ENCODE measurements around the gene SLCO2A1. TPM values are rescaled to one million over a fixed set of nuclear protein-coding genes. Genes with fewer than 3 reads are reported as not detected.
"Not testable (repeated sequence)": the region's sequence is repeated elsewhere in the genome, so short reads cannot be mapped to it uniquely, and the experiment has no call there.

The SLCO2A1 gene
- total RNA-seq (2014; rRNA removed; shearing (Covaris generic)) = 1.4 and 4.8 TPM in 2 replicates

DNA sequence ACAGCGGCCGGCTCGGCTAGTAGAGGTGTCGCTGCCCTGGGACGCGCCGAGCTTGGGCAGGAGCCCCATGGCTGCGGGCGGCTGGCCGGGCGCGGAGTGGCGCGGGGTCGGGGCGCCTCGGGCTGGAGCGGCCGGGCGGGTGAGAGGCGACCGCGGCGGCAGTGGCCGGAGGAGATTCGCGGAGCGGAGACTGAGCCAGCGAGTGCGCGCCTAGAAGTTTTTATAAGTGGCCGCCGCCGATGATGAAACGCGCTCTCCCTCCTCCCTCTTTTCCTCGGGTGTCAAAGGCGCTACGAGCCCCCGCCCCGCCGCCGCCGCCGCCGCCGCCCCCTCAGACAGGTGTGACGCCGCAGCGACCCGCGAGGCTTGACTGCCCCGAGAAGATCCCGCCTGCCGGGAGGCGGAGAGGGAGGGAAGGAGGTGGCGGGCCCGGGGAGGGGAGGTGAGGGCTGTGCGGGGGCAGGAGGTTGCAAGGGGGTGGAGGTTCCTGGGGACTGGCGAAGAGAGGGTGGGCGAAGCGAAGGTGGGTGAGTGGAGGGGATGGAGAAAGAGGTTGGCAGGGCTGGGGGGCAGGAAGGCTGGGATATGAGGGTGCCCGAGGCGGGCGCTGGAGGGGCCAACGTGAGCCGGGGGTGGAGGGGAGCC is at the start of gene SLCO2A1:
Gene SLCO2A1 (minus strand): TSS at position 192 of the 645 bp plus-strand sequence. CDS start 123 bp downstream, at position 69.
- peak; percentile 66 for DNase-seq (ENCODE audit: low read depth)

DNA sequence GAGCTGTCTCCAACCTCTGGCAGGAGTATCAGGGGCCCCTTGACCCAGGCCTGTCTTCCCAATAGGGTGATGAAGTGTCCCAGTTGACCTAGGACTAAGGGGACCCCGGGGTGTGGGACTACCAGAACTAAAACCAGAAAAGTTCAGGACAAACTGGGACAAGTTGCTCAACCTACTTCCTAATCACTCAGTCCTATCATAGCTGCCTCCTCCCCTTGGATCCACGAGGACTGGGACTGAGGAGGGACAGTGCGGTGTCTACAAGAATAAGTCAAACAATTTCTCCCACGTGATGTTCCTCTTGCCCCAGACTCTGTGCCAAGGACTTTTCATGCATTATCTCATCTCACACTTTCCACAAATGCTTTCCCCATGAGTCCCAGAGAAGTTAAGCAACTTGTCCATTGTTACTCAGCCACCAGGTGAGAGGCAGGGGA is 49.4 kb upstream of the SLCO2A1 start:
- no peak for DNase-seq (ENCODE audit: low read depth)

GRCh38 chr3:134078169-134078831 is 48.6 kb upstream of the SLCO2A1 start:
- DNase-seq (ENCODE audit: low read depth) = no peak

- DNase-seq (ENCODE audit: low read depth) = no peak
Measured at GRCh38 chr3:134077649-134078161, 48.0 kb upstream of the SLCO2A1 start.

DNA sequence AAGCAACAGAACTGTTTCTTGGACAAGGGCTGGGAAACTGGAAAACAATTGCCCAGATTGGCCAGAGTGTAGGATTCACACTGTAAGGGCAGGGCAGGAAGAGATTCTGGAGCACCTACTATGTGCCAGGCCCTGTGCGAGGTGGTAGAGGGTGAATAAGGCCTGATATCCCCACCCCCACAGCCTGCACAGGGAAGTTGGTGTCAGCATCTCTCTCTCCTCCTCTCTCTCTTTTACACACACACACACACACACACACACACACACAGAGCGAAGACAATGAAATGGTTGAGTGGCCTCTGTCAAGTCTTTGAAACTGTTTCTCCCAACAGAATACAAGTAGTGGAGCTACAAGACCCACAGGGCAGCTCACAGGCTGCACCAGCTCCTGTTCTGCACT is 47.1 kb upstream of the SLCO2A1 start:
- DNase-seq (ENCODE audit: low read depth) = no peak

DNA sequence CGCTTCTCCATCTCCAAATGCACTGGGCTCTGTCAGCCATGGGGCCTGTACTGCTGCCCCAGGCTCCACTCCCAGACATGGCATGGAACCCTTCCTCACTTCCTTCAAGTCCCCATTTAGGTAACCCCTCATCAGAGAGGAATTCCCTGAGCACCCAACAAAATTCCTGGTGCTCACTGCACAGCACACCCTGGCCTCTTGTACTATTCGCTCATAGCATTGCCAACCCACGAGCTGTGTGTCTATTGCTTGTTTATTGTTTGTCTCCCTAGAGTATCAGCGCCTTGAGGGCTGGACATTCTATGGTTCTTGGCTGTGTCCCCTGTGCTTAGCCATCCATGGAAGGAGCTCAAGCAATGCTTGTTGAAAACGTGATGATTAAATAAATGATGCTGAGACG is 46.1 kb upstream of the SLCO2A1 start:
- DNase-seq (ENCODE audit: low read depth) = no peak

DNA sequence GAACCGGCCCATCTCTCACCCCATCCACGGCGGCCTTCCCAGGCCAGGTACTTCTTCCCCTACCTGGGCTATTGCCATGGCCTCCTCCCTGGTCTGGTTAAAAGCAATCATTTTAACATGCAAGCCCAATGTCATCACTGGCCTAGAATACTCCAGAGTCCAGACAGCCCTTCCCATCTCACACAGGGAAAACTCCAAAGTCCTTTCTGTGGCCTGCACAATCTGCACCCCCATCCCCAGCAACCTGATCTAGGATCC is 45.8 kb upstream of the SLCO2A1 start:
- no peak for DNase-seq (ENCODE audit: low read depth)

DNA sequence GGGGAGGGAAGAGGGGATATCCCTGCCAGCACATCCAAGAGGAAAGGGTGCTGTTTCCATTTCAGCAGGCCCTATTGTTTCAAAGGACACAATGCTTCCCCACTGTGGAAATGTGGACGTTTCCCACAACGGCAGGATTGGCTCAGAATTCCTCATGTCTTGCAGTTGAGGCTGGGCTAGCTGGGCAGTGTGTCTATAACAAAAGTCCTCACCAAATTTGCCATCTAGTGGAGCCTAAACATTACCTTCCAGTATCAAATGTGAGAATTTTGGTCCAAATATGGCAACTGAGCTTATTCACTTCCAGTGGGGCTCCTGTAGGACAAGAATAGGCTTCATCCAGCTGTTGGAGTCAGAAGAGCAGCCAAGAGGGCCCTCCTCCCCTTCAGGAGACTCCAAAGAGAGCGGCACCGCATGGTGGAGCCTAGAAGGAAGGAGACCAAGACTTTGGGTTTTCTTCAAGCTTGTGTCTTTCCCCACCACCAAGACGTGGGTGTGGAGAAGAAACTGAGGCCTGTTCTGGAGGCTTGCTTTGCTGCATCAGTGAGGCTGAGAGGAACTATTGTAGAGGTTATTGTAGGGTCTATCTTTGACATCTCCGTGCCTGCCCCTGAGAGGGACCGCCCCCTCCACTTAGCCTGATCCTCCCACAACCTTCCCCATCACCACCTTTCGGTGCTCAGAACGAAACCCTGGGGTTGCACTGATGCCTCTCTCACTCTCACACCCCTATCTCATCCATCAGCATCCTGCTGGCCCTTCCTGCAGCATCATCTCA is 45.3 kb upstream of the SLCO2A1 start:
- no peak for DNase-seq (ENCODE audit: low read depth)

- no peak for DNase-seq (ENCODE audit: low read depth)
Measured at GRCh38 chr3:134074001-134074789, 44.5 kb upstream of the SLCO2A1 start.

- DNase-seq (ENCODE audit: low read depth) = no peak
Measured at GRCh38 chr3:134073583-134073945, 43.8 kb upstream of the SLCO2A1 start.

DNA sequence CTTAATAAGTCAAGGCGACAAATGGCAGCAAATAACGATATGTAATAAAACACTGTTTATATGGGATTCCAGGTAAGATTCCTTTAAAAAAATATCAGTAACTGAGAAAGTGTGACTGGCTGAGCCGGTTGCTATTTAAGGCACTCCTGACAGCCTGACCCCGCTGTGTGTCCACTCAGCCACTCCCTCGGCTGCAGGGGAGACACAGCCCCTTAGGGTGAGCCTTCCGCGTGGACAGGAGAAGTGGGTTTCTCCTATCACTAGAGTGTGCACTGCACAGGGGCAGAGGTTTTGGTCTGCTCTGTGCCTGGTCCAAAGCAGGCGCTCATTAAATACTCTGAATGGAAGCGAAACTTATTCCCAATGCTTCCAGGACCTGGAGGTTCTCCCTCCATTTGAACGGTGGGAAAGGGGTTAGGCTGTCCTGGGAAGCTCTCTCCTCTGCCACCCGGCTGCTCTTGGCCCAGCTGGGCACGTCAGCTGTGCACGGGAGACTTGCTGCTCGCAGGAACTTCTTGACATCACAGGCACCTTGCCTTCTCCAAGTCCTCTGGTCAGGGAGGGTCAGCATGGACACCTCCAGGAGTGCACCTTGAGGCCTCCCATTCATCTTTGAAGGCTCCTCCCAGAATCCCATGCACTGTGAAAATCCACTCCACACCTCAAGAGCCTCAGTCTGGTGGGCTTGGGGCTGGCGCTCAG is 43.3 kb upstream of the SLCO2A1 start:
- no peak for DNase-seq (ENCODE audit: low read depth)

GRCh38 chr3:134070281-134070680 is 40.6 kb upstream of the SLCO2A1 start:
- DNase-seq (ENCODE audit: low read depth) = not testable (repeated sequence)

- DNase-seq (ENCODE audit: low read depth) = no peak
Measured at GRCh38 chr3:134068429-134068828, 38.7 kb upstream of the SLCO2A1 start.

DNA sequence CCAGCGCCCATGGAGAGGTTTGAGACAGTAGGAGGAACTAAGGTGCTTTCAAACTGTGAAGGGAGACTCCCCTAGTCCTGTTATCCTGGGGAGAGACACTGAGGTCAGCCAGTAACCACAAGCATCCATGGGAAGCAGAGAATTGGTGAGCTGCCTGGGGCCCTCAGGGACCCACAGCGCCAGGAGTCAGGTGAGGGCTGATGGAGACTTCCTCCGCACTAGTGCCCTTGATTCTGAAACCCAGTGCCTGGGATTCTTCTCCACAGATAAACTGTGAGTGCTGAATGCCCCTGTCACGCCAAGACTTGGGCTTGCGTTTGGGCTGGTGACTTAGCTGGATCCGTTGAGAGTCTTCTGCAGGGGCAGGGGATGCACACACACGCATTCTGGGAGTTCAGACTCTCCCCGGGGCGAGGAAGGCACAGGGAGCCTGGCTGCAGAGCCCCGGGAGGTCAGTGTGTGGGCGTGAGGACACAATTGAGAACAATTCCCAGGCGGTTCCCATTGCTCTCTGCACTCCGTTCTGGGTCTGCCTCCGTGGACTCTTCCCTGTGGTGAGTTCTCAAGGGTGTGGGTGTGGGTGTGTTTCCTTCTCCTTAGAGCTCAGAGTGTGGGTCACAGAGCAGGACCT is 37.9 kb upstream of the SLCO2A1 start:
- no peak for DNase-seq (ENCODE audit: low read depth)

GRCh38 chr3:134066651-134067530 is 37.2 kb upstream of the SLCO2A1 start:
- DNase-seq (ENCODE audit: low read depth) = peak; percentile 54

DNA sequence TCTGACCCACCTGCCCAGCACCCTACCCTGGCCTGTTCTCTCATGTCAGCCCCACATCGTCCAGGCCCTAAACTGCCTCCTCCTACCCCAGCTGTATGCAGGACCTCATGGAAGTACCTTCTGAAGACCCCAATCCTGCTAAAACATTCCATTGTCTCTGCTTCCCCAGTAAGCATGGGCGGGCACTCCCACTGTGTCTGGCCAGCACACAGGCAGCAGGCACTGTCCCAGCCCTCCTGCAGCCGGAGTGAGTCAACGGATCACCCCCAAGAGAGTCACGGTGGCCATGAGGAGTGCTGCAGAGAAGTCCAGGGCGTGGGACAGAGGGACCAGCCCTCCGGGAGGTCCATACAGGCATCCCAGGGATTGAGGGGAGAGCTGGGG is 36.4 kb upstream of the SLCO2A1 start:
- DNase-seq (ENCODE audit: low read depth) = peak; percentile 62

DNA sequence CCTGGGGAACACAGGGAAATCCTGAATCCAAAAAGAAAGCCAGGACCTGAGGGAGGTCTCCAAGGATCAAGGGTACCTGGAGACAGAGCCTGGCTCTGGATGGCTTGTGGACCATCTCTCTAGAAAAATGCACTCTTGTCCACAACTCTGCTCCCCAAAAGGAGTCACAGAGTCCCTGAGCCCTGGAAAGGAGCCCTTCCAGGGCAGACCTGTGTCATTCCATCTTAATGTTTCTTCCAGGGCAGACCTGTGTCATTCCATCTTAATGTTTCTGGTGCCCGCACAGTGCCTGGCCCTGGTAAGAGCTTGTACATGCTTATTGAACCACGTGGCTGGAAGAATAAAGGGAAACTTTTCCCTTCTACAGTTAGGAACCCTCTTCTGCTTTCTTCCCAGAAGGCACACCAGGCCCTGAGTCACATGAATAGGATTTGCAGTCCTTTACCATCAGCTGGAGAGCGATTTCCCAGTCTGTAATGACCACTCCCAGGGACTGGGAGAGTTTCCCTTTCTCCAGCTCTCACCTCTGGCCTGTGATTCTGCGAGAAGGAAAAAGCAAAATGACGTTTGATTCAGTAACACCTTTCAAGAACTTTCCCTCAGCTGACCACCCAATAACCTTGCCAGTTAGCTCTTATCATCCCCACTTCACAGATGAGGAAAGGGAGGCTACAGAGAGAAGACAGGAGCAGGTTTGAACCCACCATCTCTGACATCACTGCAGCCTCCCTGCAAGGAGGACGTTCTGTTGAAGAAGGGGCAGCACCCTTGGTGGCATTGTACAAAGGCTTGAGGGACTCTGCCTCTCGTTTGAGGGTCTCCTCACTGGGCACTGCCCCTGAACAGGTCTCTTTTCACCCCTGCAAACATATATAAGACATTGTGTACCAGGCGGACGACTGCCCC is 35.8 kb upstream of the SLCO2A1 start:
- no peak for DNase-seq (ENCODE audit: low read depth)

DNA sequence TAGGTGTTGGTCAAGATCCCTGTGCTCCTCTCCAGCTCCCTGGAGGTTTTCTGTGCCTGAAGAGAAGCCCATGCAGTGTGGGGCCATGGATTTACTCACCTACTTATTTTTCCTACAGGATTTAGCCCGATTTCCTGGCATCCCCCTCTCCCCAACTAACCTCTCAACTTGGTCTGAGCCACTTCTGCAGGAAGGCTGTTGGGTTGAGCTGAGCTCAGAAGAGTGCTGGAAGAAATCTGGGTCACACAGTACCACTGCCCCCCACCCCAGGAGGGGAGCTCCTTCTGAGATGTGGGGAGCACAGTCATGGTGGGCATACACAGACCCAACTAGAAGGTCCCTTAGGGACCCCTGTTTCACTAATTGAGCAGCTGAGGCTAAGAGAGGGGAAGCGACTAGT is 34.4 kb upstream of the SLCO2A1 start:
- no peak for DNase-seq (ENCODE audit: low read depth)

DNA sequence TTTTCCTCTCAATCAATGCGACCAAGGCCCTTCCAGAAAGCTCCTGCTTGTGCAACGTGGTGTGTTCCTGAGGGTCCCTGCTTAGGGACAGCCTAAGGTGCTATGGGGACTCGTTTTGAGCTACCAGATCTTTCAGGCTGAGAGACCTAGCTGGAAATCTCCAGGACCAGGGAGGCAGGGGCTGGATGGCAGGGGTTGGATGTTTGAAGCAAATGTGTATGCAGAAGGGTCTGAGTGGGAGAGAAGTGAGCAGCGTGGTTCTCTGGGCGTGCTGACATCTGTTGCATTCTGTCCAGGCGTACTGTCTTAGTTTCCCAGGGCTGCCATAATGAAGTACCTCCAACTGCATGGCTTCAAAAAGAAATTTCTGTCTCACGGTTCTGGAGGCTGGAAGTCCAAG is 31.7 kb upstream of the SLCO2A1 start:
- no peak for DNase-seq (ENCODE audit: low read depth)
